Prostate gland (tissue), 2 donors: ENCODE data around the gene MACIR. TPM values are rescaled to one million over a fixed set of nuclear protein-coding genes. Genes with fewer than 3 reads are reported as not detected.

ENCODE experiments used
- DNase-seq: peaks from one replicate; pipeline ENCODE4 v3.0.0-alpha.2; 2019; ENCODE audit warnings: low spot score
- H3K27ac ChIP-seq, 2 donors: fragments of 200-600 bp; sonication (generic); 2 replicates each; pipeline ENCODE4 v1.5.1; 2017 to 2019
- H3K27me3 ChIP-seq: fragments of 200-600 bp; sonication (generic); replicated peaks from 2 replicates; pipeline ENCODE4 v1.5.1; 2019; ENCODE audit not compliant: insufficient read depth
- H3K36me3 ChIP-seq, 2 donors: fragments of 200-600 bp; sonication (generic); 1 replicate in 1 of 2; 2 replicates in 1 of 2; pipeline versions ENCODE4 v1.5.1 to v1.8.1; 2017 to 2019
- H3K4me1 ChIP-seq: fragments of 200-600 bp; sonication (generic); replicated peaks from 2 replicates; pipeline ENCODE4 v1.5.1; 2019
- H3K4me3 ChIP-seq, 2 donors: fragments of 200-600 bp; sonication (generic); 2 replicates each; pipeline ENCODE4 v1.5.1; 2017 to 2019
- H3K9me3 ChIP-seq: fragments of 200-600 bp; sonication (generic); 2 replicates; pipeline ENCODE4 v1.5.1; 2017
- CTCF ChIP-seq, 4 experiments: fragments of 200-600 bp in 2 of 4; fragments of 450-650 bp in 2 of 4; sonication (generic) in 2 of 4; IDR thresholded peaks; 1 replicate in 3 of 4; 2 replicates in 1 of 4; pipeline ENCODE4 v1.5.1; 2016 to 2019; ENCODE audit warnings: antibody characterized with exemption in 4 of 4, mild to moderate bottlenecking in 2 of 4, moderate library complexity in 2 of 4
- POLR2A ChIP-seq: fragments of 450-650 bp; IDR thresholded peaks from one replicate; pipeline ENCODE4 v1.6.1; 2016; ENCODE audit warnings: antibody characterized with exemption, mild to moderate bottlenecking
- POLR2AphosphoS5 ChIP-seq: sonication (generic); formaldehyde crosslinking; IDR thresholded peaks from one replicate; pipeline ENCODE4 v1.6.1; 2017; ENCODE audit warnings: antibody characterized with exemption
- WGBS: methylation state at CpG from one replicate; pipeline ENCODE4 v1.1.5; 2018; 5-methylcytosine and 5-hydroxymethylcytosine counted together
- intact Hi-C: fragments of 100-400 bp; cut with DNase I; formaldehyde crosslinking; loops from one replicate; pipeline ENCODE4 v1.14.2; 2022
- total RNA-seq, 2 donors: library from RNA; depleted of rRNA; stranded (reverse); fragments of >200 nt; gene quantifications; one replicate each; pipeline ENCODE4 v1.1.0, GENCODE V29; 2016

The MACIR gene
- total RNA-seq, 2 donors from 2014 or later, result 10.4 to 20.1 TPM

- no peak overlapping the region for H3K27ac ChIP-seq
- H3K9me3 ChIP-seq, result no peaks in the 10 kb centered on the region
- intact Hi-C loops, result no loop called here
- TF ChIP-seq CTCF (IDR thresholded peaks at IDR 0.05), result no peak
- TF ChIP-seq POLR2AphosphoS5, result no peak
- TF ChIP-seq POLR2A, result no peak
- DNase-seq, result no peak
- H3K27me3 ChIP-seq, result no peaks in the 10 kb centered on the region
- H3K4me1 ChIP-seq, result no peaks in the 10 kb centered on the region
- no peak overlapping the region for H3K4me3 ChIP-seq
- H3K36me3 ChIP-seq, result no peaks in the 10 kb centered on the region
Observed at GRCh38 chr5:103270581-103270980, 12.0 kb downstream of the MACIR start.

- Histone ChIP-seq H3K4me3 (no peak overlapping the region), H3K36me3 (peaks cover 0 to 4% of the 10 kb centered on the region in 2 donors), H3K4me1 (no peaks in the 10 kb centered on the region), H3K27ac (no peak overlapping the region), H3K27me3 (no peaks in the 10 kb centered on the region), H3K9me3 (no peaks in the 10 kb centered on the region)
- WGBS, result 55% methylated on average over 2 of the region's 2 CpGs
- intact Hi-C loops, result no loop called here
- TF ChIP-seq POLR2AphosphoS5 (no peak), CTCF (IDR thresholded peaks at IDR 0.05) (no peak), POLR2A (no peak)
- DNase-seq, result no peak
Observed at GRCh38 chr5:103271570-103272289, 13.2 kb downstream of the MACIR start.

- H3K9me3 ChIP-seq, result no peaks in the 10 kb centered on the region
- no peak for TF ChIP-seq POLR2A
- TF ChIP-seq CTCF (IDR thresholded peaks at IDR 0.05), result no peak
- no peak for TF ChIP-seq POLR2AphosphoS5
- no peaks in the 10 kb centered on the region for H3K4me1 ChIP-seq
- H3K36me3 ChIP-seq, result peaks cover 0 to 4% of the 10 kb centered on the region in 2 donors
- intact Hi-C loops, result no loop called here
- WGBS, result 80% methylated on average over 2 of the region's 2 CpGs
- H3K4me3 ChIP-seq, result no peak overlapping the region
- no peaks in the 10 kb centered on the region for H3K27me3 ChIP-seq
- no peak for DNase-seq
- H3K27ac ChIP-seq, result no peak overlapping the region
Observed at GRCh38 chr5:103272377-103272776, 13.8 kb downstream of the MACIR start.

- H3K27me3 ChIP-seq, result no peaks in the 10 kb centered on the region
- H3K27ac ChIP-seq, result no peak overlapping the region
- no peak for DNase-seq
- peaks cover 0 to 4% of the 10 kb centered on the region in 2 donors for H3K36me3 ChIP-seq
- TF ChIP-seq POLR2A, result no peak
- TF ChIP-seq CTCF (IDR thresholded peaks at IDR 0.05), result no peak
- no peak for TF ChIP-seq POLR2AphosphoS5
- no peaks in the 10 kb centered on the region for H3K9me3 ChIP-seq
- H3K4me3 ChIP-seq, result no peak overlapping the region
- 72% methylated on average over 3 of the region's 3 CpGs for WGBS
- intact Hi-C loops, result no loop called here
- H3K4me1 ChIP-seq, result no peaks in the 10 kb centered on the region
Observed at GRCh38 chr5:103273952-103274351, 15.4 kb downstream of the MACIR start.

GRCh38 chr5:103275851-103276250 lies 17.3 kb downstream of the MACIR start:
- H3K27ac ChIP-seq, result no peak overlapping the region
- DNase-seq, result no peak
- peaks cover 0 to 4% of the 10 kb centered on the region in 2 donors for H3K36me3 ChIP-seq
- intact Hi-C loops, result no loop called here
- 97% methylated on average over 12 of the region's 12 CpGs for WGBS
- TF ChIP-seq POLR2AphosphoS5 (no peak), CTCF (IDR thresholded peaks at IDR 0.05) (no peak), POLR2A (no peak)
- H3K4me3 ChIP-seq, result no peak overlapping the region
- no peaks in the 10 kb centered on the region for H3K27me3 ChIP-seq
- no peaks in the 10 kb centered on the region for H3K9me3 ChIP-seq
- no peaks in the 10 kb centered on the region for H3K4me1 ChIP-seq
